HG03457 (cell line): ENCODE results near the gene PRKCZ.

Experiments used
- ATAC-seq: cut with Tn5 transposase; IDR thresholded peaks from one replicate; pipeline ENCODE4 v1.9.1; 2021; ENCODE audit warnings: moderate number of reproducible peaks; ENCODE audit not compliant: unreplicated experiment

Gene PRKCZ

DNA sequence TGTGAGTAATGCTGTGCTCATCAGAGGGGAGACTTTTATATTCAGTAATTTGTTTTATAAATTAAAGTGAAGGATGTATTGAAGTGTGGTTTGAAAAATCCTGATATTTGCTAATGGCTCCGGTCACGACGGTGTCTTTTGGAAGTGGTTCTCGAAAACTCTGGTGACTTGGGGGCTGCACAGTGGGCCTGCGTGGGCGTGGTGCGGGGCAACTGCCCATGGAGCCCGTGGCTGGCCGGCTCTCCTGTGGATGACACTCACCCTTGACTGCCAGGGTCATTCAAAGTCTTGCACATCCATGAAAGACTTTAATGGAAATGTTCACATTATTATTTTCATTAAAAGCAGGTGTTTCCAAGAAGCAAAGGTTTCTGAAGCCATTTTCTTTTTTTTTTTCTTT is 136.7 kb downstream of the PRKCZ start:
- ATAC-seq, result no peak

DNA sequence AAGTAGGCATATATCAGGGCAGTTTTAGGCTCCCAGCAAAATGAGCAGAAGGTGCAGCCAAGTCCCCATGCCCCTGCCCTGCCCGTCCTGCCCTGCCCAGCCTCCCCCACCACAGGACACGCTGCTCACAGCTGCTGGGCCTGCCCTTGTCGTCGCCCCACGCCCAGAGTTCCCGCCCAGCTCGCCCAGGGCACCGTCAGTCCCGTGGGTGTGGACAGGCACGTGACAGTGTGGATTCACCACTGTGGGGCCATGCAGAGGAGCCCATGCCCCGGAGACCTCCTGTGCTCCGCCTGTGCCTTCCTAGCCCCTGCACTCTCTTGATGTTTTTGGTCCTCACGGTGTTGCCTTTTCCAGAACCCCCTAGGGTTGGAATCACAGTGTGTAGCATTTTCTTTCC is 137.4 kb downstream of the PRKCZ start:
- no peak for ATAC-seq

DNA sequence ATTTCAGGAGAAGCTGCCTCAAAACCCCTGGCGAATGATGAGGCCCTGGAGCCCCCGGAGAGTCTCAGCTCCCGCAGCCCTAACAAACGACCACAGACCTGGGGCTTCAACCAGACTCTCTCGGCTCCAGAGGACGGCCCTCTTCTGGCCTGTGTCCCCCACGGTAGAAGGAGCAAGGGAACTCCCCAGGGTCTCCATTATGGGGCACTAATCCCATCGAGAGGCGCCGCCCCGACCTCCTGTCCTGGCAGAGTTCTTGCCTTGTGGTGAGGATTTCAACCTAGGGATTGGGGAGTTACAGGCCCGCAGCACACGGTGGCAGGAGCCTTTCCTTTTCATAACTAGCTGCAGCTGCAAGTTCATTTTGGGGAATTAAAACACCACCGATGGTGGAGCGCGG is 138.1 kb downstream of the PRKCZ start:
- ATAC-seq, result no peak

DNA sequence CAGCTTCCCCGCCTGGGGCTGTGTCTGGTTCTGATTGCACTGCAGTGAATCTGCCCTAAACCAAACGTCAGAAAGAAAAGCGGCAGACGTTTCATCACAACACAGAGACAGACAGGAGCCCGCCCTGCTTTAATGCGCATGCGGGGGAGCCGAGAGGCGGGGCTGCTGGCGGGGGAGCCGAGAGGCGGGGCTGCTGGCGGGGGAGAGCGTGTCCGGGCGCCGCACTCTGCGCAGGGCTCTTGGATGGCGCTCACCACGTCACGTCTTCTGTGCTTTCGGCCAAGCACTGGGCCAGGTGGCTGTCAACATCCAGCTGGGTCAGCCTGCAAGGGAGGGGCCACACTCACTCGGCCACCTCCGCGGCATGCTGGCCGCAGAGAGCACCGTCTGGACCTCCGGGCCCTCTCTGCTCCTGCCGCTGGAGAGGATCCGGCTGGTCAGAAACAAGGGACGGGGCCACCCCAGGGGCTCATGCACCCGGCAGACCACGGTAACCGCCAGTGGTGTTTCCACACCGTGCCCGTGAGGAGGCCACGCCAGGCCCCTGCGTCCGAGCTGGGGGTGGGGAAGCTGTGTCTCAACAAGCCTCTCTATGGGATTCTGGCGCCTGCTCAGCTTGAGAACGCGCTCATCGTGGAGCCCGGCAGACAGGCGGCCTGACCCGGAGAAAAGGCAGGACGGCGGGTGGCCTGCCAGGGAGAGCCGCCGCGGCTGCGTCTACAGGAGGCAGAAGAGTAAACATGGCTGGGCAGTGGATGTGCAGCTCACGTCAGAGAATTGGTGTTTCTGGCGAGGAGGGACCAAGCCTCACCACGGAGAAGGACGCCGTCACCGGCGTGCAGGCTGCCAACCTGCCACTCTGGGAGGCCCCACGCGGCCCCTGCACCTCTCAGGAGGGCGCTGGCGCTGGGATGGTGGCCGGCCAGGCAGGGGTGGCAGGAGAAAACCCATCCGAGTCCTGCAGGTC is 139.5 kb downstream of the PRKCZ start:
- no peak for ATAC-seq

DNA sequence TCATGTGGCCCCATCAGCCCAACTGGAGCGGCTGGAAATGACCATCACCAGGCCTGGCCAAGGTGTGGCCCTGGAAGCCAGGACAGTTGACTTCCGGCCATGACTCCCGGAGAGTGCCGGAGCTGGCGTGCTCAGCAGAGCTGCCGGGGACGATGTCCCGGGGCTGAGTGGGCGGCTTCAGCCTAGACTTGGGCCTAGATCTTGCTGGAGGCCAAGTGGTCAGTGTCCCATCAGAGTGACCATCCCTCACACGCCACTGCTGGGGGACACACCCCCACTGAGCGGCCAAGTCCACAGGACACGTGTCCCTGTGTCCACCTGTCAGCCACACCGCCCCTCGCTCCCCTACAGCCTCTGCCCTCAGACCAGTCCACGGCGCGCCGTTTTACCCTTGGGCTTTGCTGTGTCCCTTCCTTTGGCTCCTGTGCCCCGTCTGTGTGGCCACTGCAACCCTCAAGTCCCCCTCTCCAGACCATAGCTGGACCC is 140.3 kb downstream of the PRKCZ start:
- ATAC-seq, result no peak

- no peak for ATAC-seq
Observed at GRCh38 chr1:2192031-2192995, 142.1 kb downstream of the PRKCZ start.

DNA sequence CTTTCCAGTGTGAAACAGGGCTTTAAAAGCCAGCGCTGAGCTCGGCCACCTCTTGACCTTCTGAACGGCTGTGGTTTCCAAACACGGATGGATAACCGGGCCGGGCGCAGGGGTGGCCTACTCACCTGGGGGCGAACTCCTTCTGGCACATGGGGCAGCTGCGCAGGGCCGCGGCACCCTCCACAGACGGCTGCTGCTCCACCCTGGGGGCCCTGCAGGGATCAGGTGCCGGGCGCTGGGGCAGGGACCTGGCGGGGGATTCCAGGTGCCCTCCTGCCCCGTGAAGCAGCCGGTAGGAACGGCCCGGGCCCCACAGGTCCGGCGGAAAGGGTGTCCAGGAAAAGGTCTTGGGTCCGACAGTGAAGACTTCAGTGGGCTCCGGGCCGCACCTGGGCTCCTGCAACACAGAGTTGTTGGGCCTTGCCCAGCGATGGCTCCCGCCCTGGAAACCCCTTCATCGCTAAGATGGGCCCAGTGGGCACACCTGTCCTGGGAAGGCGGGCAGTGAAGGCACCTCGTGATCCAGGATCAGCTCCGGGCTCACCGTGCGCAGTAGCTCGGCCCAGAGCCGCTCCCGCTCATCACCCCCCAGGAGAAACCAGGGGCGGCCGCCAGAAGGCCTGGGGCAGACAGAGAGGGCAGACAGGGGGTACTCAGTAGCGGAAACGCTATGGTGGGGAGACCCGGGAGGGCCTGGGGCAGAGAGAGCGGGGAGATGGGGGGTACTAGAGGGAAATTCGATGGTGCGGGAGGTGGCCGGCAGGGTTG is 143.5 kb downstream of the PRKCZ start:
- no peak for ATAC-seq

DNA sequence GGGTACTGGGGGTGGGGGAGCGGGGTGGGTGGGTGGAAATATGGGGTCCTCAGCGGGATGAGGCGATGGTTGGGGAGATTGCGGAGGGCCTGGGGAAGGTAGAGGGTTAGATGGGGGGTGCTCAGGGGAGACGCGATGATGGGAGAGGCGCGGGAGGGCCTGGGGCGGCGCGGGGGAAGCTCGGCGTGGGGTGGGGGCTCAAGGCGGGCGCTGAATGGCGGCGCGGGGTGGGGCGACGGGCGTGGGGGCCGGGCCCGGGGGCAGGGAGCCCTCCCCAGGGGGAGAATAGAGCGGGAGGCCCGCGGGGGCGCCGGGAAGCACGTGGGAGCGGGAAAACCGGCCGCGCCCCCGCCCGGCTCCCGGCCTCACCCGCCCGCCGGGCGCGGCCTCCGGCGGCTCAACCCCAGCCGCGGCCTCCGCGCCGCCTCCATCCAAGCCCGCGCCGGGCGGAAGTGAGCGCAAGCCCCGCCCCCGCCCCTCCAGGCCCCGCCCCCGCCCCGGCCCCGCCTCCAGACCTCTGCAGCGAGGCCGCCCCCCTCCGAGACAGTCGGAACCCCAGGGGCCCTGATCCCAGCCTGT is 144.2 kb downstream of the PRKCZ start, which contains the start of gene FAAP20:
Gene FAAP20 (minus strand): TSS at position 454 of the 579 bp plus-strand sequence. CDS start 23 bp downstream, at position 431.
- ATAC-seq, result peak; percentile 17

DNA sequence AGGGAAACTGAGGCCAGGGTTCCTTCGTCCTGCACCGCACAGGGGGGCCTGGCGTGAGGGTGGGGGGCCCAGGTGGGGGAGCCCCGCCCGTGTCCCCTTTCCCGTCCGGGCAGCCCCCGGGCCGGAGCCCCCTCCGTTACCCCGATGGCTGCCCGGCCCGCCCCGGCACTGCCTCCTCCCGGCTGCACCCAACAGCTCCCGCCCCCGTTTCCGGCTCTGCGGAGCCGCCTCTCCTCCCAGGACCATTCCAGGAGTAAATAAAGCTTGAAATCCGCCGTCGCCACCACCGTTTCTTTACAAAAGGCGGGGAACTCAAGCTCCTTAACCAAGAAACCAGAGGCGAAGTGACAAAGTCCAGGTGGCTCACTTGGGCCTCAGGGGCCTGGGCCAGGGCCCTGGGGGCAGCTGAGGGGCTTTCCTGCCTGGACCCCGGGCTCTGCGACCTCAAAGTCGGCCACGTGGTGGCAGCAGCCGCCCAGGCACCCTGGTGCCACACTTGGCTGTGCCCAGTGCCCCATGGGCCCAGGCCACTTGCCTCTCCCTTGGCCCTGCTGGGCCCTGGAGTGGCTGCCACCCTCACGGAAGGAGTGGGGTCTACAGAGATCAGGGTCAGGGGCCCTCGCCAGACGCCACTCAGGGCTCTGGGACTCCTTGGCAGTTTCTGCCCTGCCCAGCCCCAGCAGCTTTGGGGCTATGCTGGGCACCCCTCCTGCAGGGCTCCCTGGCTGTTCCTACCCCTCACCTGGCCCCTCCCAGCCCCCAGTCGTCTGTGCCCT is 144.9 kb downstream of the PRKCZ start:
- peak; percentile 48 for ATAC-seq

DNA sequence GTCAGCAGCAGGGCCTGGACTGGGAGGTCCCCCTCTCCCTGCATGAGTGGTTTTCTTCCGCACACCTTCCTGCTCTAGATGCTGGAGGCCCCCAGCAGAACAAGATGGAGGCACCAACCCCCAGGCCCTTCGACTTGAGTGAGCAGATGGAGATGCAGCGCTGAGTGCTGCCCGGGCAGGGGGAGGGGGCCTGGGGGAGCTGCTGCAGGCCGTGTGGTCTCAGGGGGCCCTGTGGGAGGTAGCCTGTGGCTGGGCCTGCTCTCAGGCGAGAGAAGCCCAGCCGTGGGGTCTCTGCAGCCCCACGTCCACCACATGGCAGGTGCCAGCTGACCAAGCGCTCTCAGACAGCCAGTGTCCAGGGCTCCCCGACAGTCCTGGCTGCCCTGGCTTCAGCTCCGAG is 145.6 kb downstream of the PRKCZ start:
- no peak for ATAC-seq

DNA sequence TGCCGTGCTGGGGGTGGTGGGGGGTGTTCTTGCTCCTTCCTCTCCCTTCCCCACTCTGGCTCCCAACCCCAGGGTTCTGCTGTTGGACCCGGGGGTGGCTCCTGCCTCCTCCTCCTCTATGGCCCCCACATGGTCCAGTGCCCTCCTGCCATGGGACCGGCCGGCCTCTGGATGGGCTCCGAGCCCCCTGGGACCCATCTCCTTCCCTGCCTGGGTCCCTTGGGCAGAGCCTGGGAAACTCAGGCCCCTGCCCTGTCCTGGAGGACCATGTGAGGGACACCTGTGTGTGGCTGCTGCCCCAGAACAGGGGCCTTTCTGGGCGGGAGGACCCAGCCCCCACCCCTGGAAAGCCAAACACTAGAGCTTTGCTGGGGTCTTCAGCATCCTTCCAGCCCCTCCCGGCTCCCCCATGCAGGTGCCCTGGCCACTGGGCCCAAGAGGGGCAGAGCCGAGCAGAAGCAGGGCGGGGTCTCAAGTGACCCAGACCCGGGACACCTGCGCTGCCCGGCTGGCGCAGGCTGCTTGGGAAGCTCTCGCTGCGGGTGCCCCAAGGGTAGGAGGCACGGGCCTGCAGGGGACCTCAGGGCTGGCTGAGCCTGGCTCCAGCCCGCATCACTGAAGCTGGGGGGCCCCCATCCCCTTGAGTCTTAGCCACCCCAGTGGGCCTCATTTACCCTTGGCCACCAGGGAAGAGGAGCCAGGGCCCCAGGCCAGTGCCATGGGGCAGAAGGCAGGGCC is 146.9 kb downstream of the PRKCZ start:
- ATAC-seq, result no peak

DNA sequence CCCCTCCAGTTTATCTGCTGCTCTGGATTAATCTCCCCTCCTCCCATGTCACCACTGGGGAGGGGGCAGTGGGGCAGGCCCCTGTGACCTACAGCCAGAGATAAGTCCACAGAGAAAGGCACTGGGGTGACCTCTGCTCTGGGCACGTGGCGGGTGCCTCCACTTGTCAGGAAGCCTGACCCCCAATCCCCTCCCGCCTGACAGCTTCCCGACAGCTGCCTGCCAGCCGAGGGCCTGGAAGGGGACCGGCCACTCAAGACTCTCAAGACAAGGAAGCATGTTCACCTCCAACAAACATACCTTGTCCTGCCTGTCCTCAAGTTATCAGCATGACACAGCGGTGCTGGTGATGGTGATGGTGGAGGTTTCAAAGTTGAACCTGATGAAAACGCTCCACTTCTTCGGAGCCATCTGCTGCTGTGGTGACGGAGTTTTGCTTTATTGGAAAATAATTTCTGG is 147.5 kb downstream of the PRKCZ start:
- ATAC-seq, result no peak

- no peak for ATAC-seq
Observed at GRCh38 chr1:2198571-2198970, 148.4 kb downstream of the PRKCZ start.

- peak; percentile 32 for ATAC-seq
Observed at GRCh38 chr1:2199042-2199810, 149.0 kb downstream of the PRKCZ start.

GRCh38 chr1:2200308-2200943 is 150.2 kb downstream of the PRKCZ start:
- ATAC-seq, result no peak

DNA sequence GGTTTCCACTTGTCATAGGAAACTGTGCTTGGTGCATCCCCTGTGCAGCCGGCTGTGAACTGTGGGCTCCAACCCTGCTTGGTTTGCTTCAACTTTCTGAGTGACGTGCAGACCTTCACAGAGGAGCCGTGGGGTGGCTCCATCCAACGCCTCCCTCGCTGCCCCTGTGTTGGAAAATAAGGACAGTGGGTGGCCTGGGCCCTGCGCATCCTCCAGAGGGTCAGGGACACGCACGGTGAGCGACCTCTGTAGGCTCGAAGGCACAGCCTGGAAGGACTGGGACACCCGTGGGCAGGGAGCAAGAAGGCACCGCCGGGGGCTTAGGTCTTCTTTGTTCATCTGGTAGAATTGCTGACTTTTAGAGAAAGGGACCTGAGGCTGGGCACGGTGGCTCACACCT is 150.9 kb downstream of the PRKCZ start:
- no peak for ATAC-seq

DNA sequence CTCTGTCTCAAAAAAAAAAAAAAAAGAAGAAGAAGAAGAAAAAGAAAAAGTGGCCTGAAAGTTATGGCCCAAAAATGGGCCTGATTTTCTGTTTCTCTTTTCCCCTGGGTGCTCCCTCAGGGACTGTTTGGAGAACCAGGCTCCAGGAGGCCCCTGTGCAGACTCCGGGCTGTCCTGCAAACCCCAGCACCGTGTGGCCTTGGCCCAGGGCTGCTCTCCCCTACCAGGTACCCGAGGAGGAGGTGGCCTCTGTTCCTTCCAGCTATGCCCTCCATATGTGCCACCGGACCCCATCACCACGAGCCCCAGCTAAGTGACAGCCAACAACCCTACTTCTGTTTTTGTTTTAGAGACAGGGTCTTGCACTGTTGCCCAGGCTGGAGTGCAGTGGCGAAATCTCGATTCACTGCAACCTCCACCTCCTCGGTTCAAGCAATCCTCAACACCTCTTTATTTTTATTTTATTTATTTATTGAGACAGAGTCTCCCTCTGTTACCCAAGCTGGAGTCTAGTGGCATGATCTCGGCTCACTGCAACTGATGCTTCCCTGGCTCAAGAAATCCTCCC is 151.9 kb downstream of the PRKCZ start:
- no peak for ATAC-seq
